Endothelial cell of umbilical vein (primary cell): ENCODE measurements around the gene NEU4. TPM values are rescaled to one million over a fixed set of nuclear protein-coding genes. Genes with fewer than 3 reads are reported as not detected.

ENCODE experiments used
- BruUV-seq: library from RNA; stranded (reverse); fragments of 400-500 nt; replicated peaks from 2 replicates; lab custom pipeline; 2021; lab: Mats Ljungman, UMichigan
- CTCF ChIA-PET: fragments of 300-600, 350-600 bp; sonication (Branson Sonifier 250); formaldehyde crosslinking; loops from one replicate; lab custom pipeline; 2021; ENCODE audit warnings: antibody characterized with exemption, inconsistent platforms; lab: Charles Lee
- POLR2A ChIA-PET: fragments of 300-600, 350-600 bp; sonication (Branson Sonifier 250); formaldehyde crosslinking; loops from one replicate; lab custom pipeline; 2021; ENCODE audit warnings: antibody characterized with exemption, inconsistent platforms; lab: Charles Lee
- DNase-seq: peaks from one replicate; pipeline ENCODE4 v3.0.0-alpha.2; 2011; ENCODE audit warnings: low read depth, low spot score
- FAIRE-seq: peaks from 2 replicates; lab custom pipeline; 2011; peaks lifted over from hg19 to GRCh38; lab: Jason Lieb, UNC
- H2AFZ ChIP-seq: 2 replicates; pipeline ENCODE4 v1.6.0; 2012; ENCODE audit warnings: low read depth, low read length, control low read depth, inconsistent platforms
- H3K27ac ChIP-seq: 2 replicates; pipeline ENCODE4 v1.5.1; 2011; ENCODE audit warnings: low read depth, mild to moderate bottlenecking, control low read depth, low read length, moderate library complexity; ENCODE audit not compliant: insufficient read depth
- H3K27me3 ChIP-seq, 2 experiments: 2 replicates each; pipeline versions ENCODE4 v1.6.0 to v1.6.1; 2011; ENCODE audit warnings: low read length in 2 of 2, mixed read lengths in 1 of 2; ENCODE audit not compliant: control insufficient read depth in 2 of 2, insufficient read depth in 2 of 2
- H3K36me3 ChIP-seq, 2 experiments: 2 replicates in 1 of 2; 3 replicates in 1 of 2; pipeline ENCODE4 v1.5.1; 2011; ENCODE audit warnings: low read length in 2 of 2, mild to moderate bottlenecking in 1 of 2, moderate library complexity in 1 of 2; ENCODE audit not compliant: control insufficient read depth in 2 of 2, insufficient read depth in 2 of 2; ENCODE audit errors: extremely low read depth in 1 of 2
- H3K4me1 ChIP-seq: 3 replicates; pipeline ENCODE4 v1.5.1; 2011; ENCODE audit warnings: mild to moderate bottlenecking, low read length; ENCODE audit not compliant: control insufficient read depth, insufficient read depth; ENCODE audit errors: extremely low read depth
- H3K4me2 ChIP-seq: 2 replicates; pipeline ENCODE4 v1.6.1; 2011; ENCODE audit warnings: low read length, control low read depth, mixed read lengths; ENCODE audit not compliant: insufficient read depth
- H3K4me3 ChIP-seq, 3 experiments: fragments of 200-600 bp in 1 of 3; sonication (generic), shearing (Covaris generic) in 1 of 3; replicated peaks in 1 of 3; 2 replicates each; pipeline ENCODE4 v1.5.1; 2011 to 2016; ENCODE audit warnings: control low read depth in 3 of 3, low read length in 3 of 3, mild to moderate bottlenecking in 2 of 3, inconsistent platforms in 1 of 3, low read depth in 1 of 3, moderate library complexity in 1 of 3; ENCODE audit not compliant: insufficient read depth in 1 of 3
- H3K79me2 ChIP-seq: 2 replicates; pipeline ENCODE4 v1.6.0; 2012; ENCODE audit warnings: low read length, inconsistent platforms; ENCODE audit not compliant: control insufficient read depth, insufficient read depth
- H3K9ac ChIP-seq: replicated peaks from 2 replicates; pipeline ENCODE3; 2011; ENCODE audit warnings: low read length, control low read depth; ENCODE audit not compliant: insufficient read depth; ENCODE audit errors: extremely low read depth
- H3K9me1 ChIP-seq: replicated peaks from 3 replicates; pipeline ENCODE4 v1.6.0; 2011; ENCODE audit warnings: mild to moderate bottlenecking, low read length; ENCODE audit not compliant: control insufficient read depth, insufficient read depth; ENCODE audit errors: extremely low read depth
- H3K9me3 ChIP-seq: replicated peaks from 2 replicates; pipeline ENCODE4 v1.5.1; 2012; ENCODE audit warnings: low read length, inconsistent platforms; ENCODE audit not compliant: control insufficient read depth, insufficient read depth
- H4K20me1 ChIP-seq: replicated peaks from 2 replicates; pipeline ENCODE3; 2011; ENCODE audit warnings: mild to moderate bottlenecking, low read length; ENCODE audit not compliant: control insufficient read depth, insufficient read depth; ENCODE audit errors: extremely low read depth
- CTCF ChIP-seq, 2 donors: IDR thresholded peaks; 1 replicate in 1 of 2; 2 replicates in 1 of 2; pipeline ENCODE4 v1.5.1; 2011; ENCODE audit warnings: low read length in 2 of 2, mild to moderate bottlenecking in 2 of 2, moderate library complexity in 2 of 2, control low read depth in 1 of 2, inconsistent platforms in 1 of 2, low read depth in 1 of 2; ENCODE audit not compliant: insufficient read depth in 1 of 2; ENCODE audit errors: extremely low read depth in 1 of 2
- EZH2 ChIP-seq: IDR thresholded peaks from 2 replicates; pipeline ENCODE4 v1.6.1; 2012; ENCODE audit warnings: borderline replicate concordance, low read depth, mild to moderate bottlenecking, moderate library complexity, low read length, inconsistent platforms; ENCODE audit not compliant: severe bottlenecking
- FOS ChIP-seq: IDR thresholded peaks from 2 replicates; pipeline ENCODE4 v1.6.1; 2011; ENCODE audit warnings: mild to moderate bottlenecking, low read length, moderate library complexity, borderline replicate concordance; ENCODE audit not compliant: insufficient read depth
- JUN ChIP-seq: IDR thresholded peaks from 2 replicates; pipeline ENCODE4 v1.6.1; 2011; ENCODE audit warnings: borderline replicate concordance, low read depth; ENCODE audit not compliant: insufficient read length, insufficient read depth
- MAX ChIP-seq: IDR thresholded peaks from 2 replicates; pipeline ENCODE4 v1.6.1; 2011; ENCODE audit not compliant: insufficient read depth, insufficient read length
- MYC ChIP-seq: IDR thresholded peaks from one replicate; pipeline ENCODE4 v1.6.1; 2011; ENCODE audit warnings: mild to moderate bottlenecking, low read depth, low read length
- POLR2AphosphoS5 ChIP-seq: IDR thresholded peaks from 2 replicates; pipeline ENCODE4 v1.6.1; 2012; ENCODE audit warnings: low read depth, mild to moderate bottlenecking, control low read depth, low read length, moderate library complexity; ENCODE audit not compliant: insufficient read depth
- dilution Hi-C: fragments of 300-500 bp; cut with MboI; formaldehyde crosslinking; loops from one replicate; pipeline ENCODE4 v1.15.0; 2019; ENCODE audit warnings: low sequenced_read_pairs; ENCODE audit not compliant: extremely low pct_ligation_motif_present
- intact Hi-C: fragments of 100-400 bp; cut with micrococcal nuclease; formaldehyde crosslinking; loops from one replicate; pipeline ENCODE4 v1.10.0; 2022
- polyA plus RNA-seq, 4 experiments: library from polyadenylated mRNA; depleted of rRNA in 3 of 4; stranded (reverse) in 3 of 4; unstranded in 1 of 4; fragments of >200 nt; gene quantifications; 2 replicates each; pipeline versions ENCODE4 v1.2.1 to v1.2.3, GENCODE V29; 2011 to 2012; ENCODE audit warnings: missing spikeins in 1 of 4
- total RNA-seq: library from RNA; stranded (reverse); gene quantifications from 2 replicates; pipeline ENCODE4 v1.2.3, GENCODE V29; 2021

NEU4 gene
- total and polyA plus RNA-seq, 2 donors (not counting 3 experiments of a cell fraction or from before 2014, with no cell fraction given), result not detected

GRCh38 chr2:241793385-241793784 is 15.6 kb upstream of the NEU4 start:
- Histone ChIP-seq H3K9ac (no peak overlapping the region), H3K36me3 (no peaks in the 10 kb centered on the region), H3K4me2 (no peak overlapping the region), H3K4me1 (no peaks in the 10 kb centered on the region), H2AFZ (no peak overlapping the region), H4K20me1 (no peaks in the 10 kb centered on the region), H3K27ac (no peak overlapping the region), H3K9me1 (no peaks in the 10 kb centered on the region), H3K4me3 (no peak overlapping the region), H3K27me3 (peaks cover 5 to 8% of the 10 kb centered on the region in 2 experiments), H3K9me3 (no peaks in the 10 kb centered on the region), H3K79me2 (no peaks in the 10 kb centered on the region)
- TF ChIP-seq FOS, result no peak
- no peak for TF ChIP-seq MYC
- TF ChIP-seq MAX, result no peak
- no peak for TF ChIP-seq POLR2AphosphoS5
- TF ChIP-seq CTCF (IDR thresholded peaks at IDR 0.05; ENCODE audit: extremely low read depth in 1 of 2, insufficient read depth in 1 of 2, low read depth in 1 of 2, low read length in 2 of 2), result no peak
- no peak for TF ChIP-seq EZH2
- TF ChIP-seq JUN, result no peak
- FAIRE-seq, result no peak
- no TSS peak for BruUV-seq
- ChIA-PET CTCF (no interaction called here), POLR2A (no interaction called here)
- intact Hi-C loops, result no loop called here
- no peak for DNase-seq
- dilution Hi-C loops, result no loop called here
